ENCODE measurements around the gene GJB5.

DNA sequence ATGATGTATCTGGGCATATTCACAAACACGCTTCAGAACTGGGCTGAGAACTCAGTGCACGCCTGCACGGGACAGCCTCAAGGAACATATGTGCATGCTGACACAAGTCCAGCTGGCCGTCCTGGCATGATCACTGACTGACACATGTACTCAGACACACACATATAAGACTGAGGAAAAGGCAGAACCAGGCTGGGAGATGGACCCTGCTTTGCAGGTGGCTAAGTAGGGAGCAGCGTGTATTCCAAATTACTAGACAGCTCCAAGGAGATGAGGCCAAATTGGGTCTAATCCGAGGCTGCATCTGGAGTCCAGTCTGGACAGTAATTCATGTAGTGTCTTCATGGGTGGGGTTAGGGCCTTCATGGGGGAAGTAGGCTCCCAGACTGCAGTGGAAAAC is 41.4 kb upstream of the GJB5 start:
- TF ChIP-seq CTCF (IDR thresholded peaks at IDR 0.05; ENCODE audit: low read depth, low read length, poor library complexity, severe bottlenecking) (no peak), EZH2phosphoT487 (IDR thresholded peaks at IDR 0.05; ENCODE audit: borderline replicate concordance, low read length) (no peak)
